Heart left ventricle (tissue), 16 donors: Measurements from ENCODE around the gene ATP8A1. TPM values are rescaled to one million over a fixed set of nuclear protein-coding genes. Genes with fewer than 3 reads are reported as not detected.

Experiments
- ATAC-seq, 4 donors: fragments of 200-7000 bp; cut with Tn5 transposase; one replicate each; pipeline ENCODE4 v1.9.1; 2020 to 2022; ENCODE audit warnings: moderate library complexity in 4 of 4, mild to moderate bottlenecking in 3 of 4, moderate number of reproducible peaks in 1 of 4
- DNase-seq, 5 donors: peaks; one replicate each; pipeline ENCODE4 v3.0.0-alpha.2; 2020
- H3K27ac ChIP-seq, 12 donors: fragments of 200-600 bp; sonication (generic) in 4 of 12; one replicate each; pipeline versions ENCODE4 v1.5.0 to v1.8.0; 2016 to 2022; ENCODE audit warnings: mild to moderate bottlenecking in 2 of 12
- H3K27me3 ChIP-seq, 9 donors: fragments of 200-600 bp; sonication (generic) in 2 of 9; one replicate each; pipeline versions ENCODE4 v1.5.1 to v1.8.0; 2016 to 2022; ENCODE audit warnings: mild to moderate bottlenecking in 3 of 9
- H3K36me3 ChIP-seq, 9 donors: fragments of 200-600 bp; sonication (generic) in 2 of 9; one replicate each; pipeline versions ENCODE4 v1.5.0 to v1.8.0; 2018 to 2022; ENCODE audit warnings: mild to moderate bottlenecking in 2 of 9
- H3K4me1 ChIP-seq, 12 donors: fragments of 200-600 bp; sonication (generic) in 4 of 12; one replicate each; pipeline versions ENCODE4 v1.5.0 to v1.8.0; 2016 to 2022; ENCODE audit warnings: mild to moderate bottlenecking in 3 of 12
- H3K4me3 ChIP-seq, 12 donors: fragments of 200-600 bp; sonication (generic) in 4 of 12; one replicate each; pipeline versions ENCODE4 v1.5.0 to v1.8.0; 2017 to 2022; ENCODE audit warnings: mild to moderate bottlenecking in 9 of 12, moderate library complexity in 4 of 12
- H3K9me3 ChIP-seq, 12 donors: fragments of 200-600 bp; sonication (generic) in 4 of 12; one replicate each; pipeline versions ENCODE4 v1.5.0 to v1.8.0; 2016 to 2022; ENCODE audit warnings: mild to moderate bottlenecking in 1 of 12
- CTCF ChIP-seq, 12 donors: fragments of 200-600 bp; sonication (generic) in 4 of 12; IDR thresholded peaks; one replicate each; pipeline versions ENCODE4 v1.5.0 to v1.8.0; 2018 to 2022; ENCODE audit warnings: antibody characterized with exemption in 12 of 12, mild to moderate bottlenecking in 5 of 12
- POLR2A ChIP-seq, 2 donors: fragments of 450-650 bp; IDR thresholded peaks; one replicate each; pipeline ENCODE4 v1.6.1; 2017; ENCODE audit warnings: antibody characterized with exemption in 2 of 2, mild to moderate bottlenecking in 2 of 2, moderate library complexity in 2 of 2
- WGBS, 4 donors: extraction: QIAGEN DNeasy Blood & Tissue Kit in 2 of 4; methylation state at CpG; one replicate each; pipeline versions ENCODE4 v1.1.5 to v1.1.7; 2013 to 2018; 5-methylcytosine and 5-hydroxymethylcytosine counted together
- intact Hi-C, 10 donors: fragments of 100-400 bp; cut with DNase I; formaldehyde crosslinking; loops; one replicate each; pipeline versions ENCODE4 v1.11.1 to v1.14.2; 2022
- polyA plus RNA-seq, 2 donors: library from polyadenylated mRNA; stranded (reverse); fragments of 200-250 nt; gene quantifications; one replicate each; pipeline ENCODE4 v1.2.3, GENCODE V29; 2013
- total RNA-seq, 9 donors: library from RNA; depleted of rRNA in 2 of 9; stranded (reverse); fragments of >200 nt in 2 of 9; fragmentation: NEBNext Ultra II Directional in 3 of 9; extraction: Animal tissue kit (Norgen Biotek cat#: 25700) in 3 of 9; gene quantifications; one replicate each; pipeline versions ENCODE4 v1.1.0 to v1.2.4, GENCODE V29; 2016 to 2023
- donor health status: ischemic (EF 13 %, LVEDD 7.1; RV severe dilation, severe dysfunction).
- donor health status: healthy with polysubstance abuse.
- donor health status: DM: no; HTN: yes; CAD: no.
- donor health status: DM: no; HTN: no; CAD: no.
- donor health status: ischemic (EF 25% LVEDD 6.9; RV normal size, moderate dysfunction).
- donor health status: ischemic (EF 25% LVEDD 5.7; RV mildly dilated, moderate dysfunction).
- donor health status: healthy.
- donor health status: DM: yes; HTN: yes; CAD: no.
- donor health status: ischemic (EF 35%, LVEDD 5.7; RV mildly dilated, moderate dysfunction).
- donor health status: nonischemic (EF 11% LVEDD 7.7; RV severe dilation, severe dysfunction).
- donor health status: DM: yes; HTN: yes; CAD: no.
- donor health status: PGD.
- donor health status: ischemic (EF 29% LVEDD 5.4; RV normal size, mild dysfunction).
- donor health status: nonischemic (EF 23%, LVEDD 6.1; RV moderate dilation, normal function).

Gene ATP8A1
- total and polyA plus RNA-seq, 11 donors = 4.6 to 29.7 (median 16.2) TPM

DNA sequence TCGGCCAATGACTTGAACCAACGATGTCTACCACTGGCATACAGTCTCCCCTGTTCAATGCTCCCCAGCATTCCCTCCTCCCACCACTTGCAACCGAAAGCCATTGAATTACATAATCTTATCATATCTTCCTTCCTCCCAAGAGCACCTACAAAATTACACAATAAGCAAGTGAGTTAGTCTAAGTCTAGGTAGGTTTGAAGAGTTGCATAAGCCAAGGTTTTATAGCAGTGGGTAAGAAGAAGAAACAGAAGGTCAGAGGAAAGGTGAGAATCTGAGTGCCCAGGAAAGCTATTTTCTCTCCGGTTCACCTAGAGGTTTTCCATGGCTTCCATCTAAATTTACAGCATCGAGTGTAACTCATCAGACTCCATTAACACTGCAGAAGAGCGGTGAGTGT lies 40.3 kb downstream of the ATP8A1 start:
- no peaks in the 10 kb centered on the region for H3K9me3 ChIP-seq
- intact Hi-C loops = no loop called here
- no peak for ATAC-seq
- TF ChIP-seq POLR2A (IDR thresholded peaks at IDR 0.05) (no peak), CTCF (IDR thresholded peaks at IDR 0.05) (no peak)
- no peaks in the 10 kb centered on the region for H3K27me3 ChIP-seq
- DNase-seq = no peak
- no peak overlapping the region for H3K27ac ChIP-seq
- WGBS, 4 donors = 79 to 83% (median 81%) methylated on average over 6 of the region's 6 CpGs
- H3K4me1 ChIP-seq = peaks cover 0 to 44% (median 3%) of the 10 kb centered on the region in 12 donors
- H3K36me3 ChIP-seq = peaks cover 0 to 7% (median 0%) of the 10 kb centered on the region in 9 donors
- no peak overlapping the region for H3K4me3 ChIP-seq

DNA sequence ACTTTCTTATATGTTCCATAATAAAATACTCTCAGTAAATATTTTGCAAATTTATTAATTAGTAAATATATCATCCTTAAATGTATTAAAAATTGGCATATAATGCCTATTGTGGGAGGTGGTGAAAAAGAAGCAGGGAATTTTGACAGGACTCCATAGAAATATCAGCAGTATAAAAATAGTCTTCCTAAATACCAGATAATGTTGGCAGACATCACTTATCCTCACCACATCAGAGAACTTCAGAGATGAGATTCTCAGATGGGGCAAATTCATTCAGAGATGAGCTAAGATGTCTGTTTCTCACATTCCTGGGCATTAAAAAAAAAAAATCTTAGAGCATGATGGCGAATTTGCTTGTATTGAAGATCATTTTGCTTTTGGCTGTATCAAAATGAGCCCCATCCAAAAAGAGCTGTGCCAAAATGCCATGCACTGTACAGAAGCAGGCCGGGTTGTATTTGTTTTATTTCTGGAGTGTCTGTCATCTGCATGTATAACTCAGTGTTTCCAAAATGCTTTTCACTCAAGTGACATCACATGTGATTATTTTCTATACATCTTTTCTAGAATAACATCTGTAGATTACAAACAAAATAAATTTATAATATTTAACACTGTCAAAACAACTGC lies 41.7 kb downstream of the ATP8A1 start:
- TF ChIP-seq POLR2A (IDR thresholded peaks at IDR 0.05) (no peak), CTCF (IDR thresholded peaks at IDR 0.05) (no peak)
- WGBS, 4 donors = 45 to 57% (median 52%) methylated on average over 2 of the region's 2 CpGs
- no peaks in the 10 kb centered on the region for H3K9me3 ChIP-seq
- H3K36me3 ChIP-seq = peaks cover 0 to 7% (median 0%) of the 10 kb centered on the region in 9 donors
- H3K27me3 ChIP-seq = no peaks in the 10 kb centered on the region
- intact Hi-C loops = no loop called here
- H3K4me3 ChIP-seq = no peak overlapping the region
- H3K4me1 ChIP-seq = peaks cover 0 to 49% (median 5%) of the 10 kb centered on the region in 12 donors
- peak; percentile 75 to 81 (median 76) for ATAC-seq
- peak in 2 of 5 donors; percentile 21 to 24 for DNase-seq
- H3K27ac ChIP-seq = peak overlapping the region in 9 of 12 donors; percentile 13 to 64 (median 29)

DNA sequence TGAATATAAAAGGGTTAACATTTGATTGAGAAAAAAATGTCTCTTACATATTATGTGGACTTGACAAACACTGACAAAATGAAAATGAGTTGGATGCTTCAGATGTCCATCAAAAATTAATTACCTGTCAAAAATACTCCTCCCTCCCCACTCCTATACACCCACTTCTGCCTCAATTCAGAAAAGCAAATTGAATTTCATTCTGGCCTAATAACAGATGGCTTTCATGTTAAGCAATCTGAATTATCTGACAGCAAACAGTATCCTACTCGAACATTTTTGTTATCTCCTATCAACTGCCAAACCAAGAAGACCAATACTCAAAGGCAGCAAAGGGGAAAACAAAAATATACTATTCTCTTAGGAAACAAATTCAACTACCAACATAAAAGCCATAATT lies 44.0 kb downstream of the ATP8A1 start:
- Histone ChIP-seq H3K27me3 (no peaks in the 10 kb centered on the region), H3K9me3 (no peaks in the 10 kb centered on the region), H3K4me1 (peaks cover 0 to 46% (median 7%) of the 10 kb centered on the region in 12 donors), H3K27ac (no peak overlapping the region), H3K4me3 (no peak overlapping the region), H3K36me3 (peaks cover 0 to 5% (median 0%) of the 10 kb centered on the region in 9 donors)
- DNase-seq (no peak), ATAC-seq (no peak)
- intact Hi-C loops = loop anchor here in 2 of 10 donors (5.0 kb wide), 1 partner anchor 44 kb away; the partner anchor contains the start of gene ATP8A1 (in 2 of the 2)
- TF ChIP-seq CTCF (IDR thresholded peaks at IDR 0.05) = no peak
- no peak for TF ChIP-seq POLR2A (IDR thresholded peaks at IDR 0.05)
- 0 to 16% (median 9%) methylated on average over 1 of the region's 1 CpG for WGBS, 4 donors

DNA sequence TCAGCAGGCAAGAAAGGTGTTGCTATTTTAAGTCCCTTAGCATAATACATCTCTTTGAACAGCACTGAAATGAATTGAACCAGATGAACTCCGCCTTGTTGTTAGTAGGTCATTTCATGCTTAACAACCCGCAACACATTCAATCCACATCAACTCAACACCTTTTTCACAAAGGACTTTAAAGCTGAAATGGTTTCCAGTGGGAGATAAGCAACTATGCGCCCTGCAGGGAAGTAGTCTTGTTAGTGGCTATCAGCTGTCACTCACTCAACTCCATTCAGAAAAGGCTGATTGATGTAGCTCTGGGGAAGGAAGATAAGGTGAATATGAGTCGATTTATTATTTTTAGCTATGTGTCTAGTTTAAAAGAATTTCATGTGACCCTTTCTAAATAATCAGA lies 46.0 kb downstream of the ATP8A1 start:
- peak overlapping the region in 7 of 12 donors; percentile 21 to 72 (median 48) for H3K27ac ChIP-seq
- H3K36me3 ChIP-seq = peaks cover 0 to 5% (median 0%) of the 10 kb centered on the region in 9 donors
- H3K27me3 ChIP-seq = no peaks in the 10 kb centered on the region
- H3K4me1 ChIP-seq = peaks cover 0 to 47% (median 13%) of the 10 kb centered on the region in 12 donors
- WGBS, 4 donors = 40 to 59% (median 45%) methylated on average over 4 of the region's 4 CpGs
- H3K9me3 ChIP-seq = no peaks in the 10 kb centered on the region
- ATAC-seq = peak; percentile 55 to 88 (median 86)
- no peak overlapping the region for H3K4me3 ChIP-seq
- intact Hi-C loops = loop anchor here in 2 of 10 donors (5.0 kb wide), 1 partner anchor 46 kb away; the partner anchor contains the start of gene ATP8A1 (in 2 of the 2)
- peak in 2 of 5 donors; percentile 18 to 32 for DNase-seq
- TF ChIP-seq CTCF (IDR thresholded peaks at IDR 0.05) = no peak
- no peak for TF ChIP-seq POLR2A (IDR thresholded peaks at IDR 0.05)
